ENCODE data around the gene SMIM1.

DNA sequence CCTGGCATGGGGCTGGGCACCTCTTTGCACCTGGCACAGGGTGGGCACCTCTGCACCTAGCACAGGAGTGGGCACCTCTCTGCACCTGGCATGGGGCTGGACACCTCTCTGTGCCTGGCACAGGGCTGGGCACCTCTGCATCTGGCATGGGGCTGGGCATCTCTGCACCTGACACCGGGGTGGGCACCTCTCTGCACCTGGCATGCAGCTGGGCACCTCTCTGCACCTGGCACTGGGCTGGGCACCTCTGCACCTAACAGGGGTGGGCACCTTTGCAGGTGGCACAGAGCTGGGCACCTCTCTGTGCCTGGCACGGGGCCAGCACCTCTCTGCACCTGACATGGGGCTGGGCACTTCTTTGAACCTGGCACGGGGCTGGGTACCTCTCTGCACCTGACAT lies 49.7 kb upstream of the SMIM1 start:
- TF ChIP-seq, protein P1, sequence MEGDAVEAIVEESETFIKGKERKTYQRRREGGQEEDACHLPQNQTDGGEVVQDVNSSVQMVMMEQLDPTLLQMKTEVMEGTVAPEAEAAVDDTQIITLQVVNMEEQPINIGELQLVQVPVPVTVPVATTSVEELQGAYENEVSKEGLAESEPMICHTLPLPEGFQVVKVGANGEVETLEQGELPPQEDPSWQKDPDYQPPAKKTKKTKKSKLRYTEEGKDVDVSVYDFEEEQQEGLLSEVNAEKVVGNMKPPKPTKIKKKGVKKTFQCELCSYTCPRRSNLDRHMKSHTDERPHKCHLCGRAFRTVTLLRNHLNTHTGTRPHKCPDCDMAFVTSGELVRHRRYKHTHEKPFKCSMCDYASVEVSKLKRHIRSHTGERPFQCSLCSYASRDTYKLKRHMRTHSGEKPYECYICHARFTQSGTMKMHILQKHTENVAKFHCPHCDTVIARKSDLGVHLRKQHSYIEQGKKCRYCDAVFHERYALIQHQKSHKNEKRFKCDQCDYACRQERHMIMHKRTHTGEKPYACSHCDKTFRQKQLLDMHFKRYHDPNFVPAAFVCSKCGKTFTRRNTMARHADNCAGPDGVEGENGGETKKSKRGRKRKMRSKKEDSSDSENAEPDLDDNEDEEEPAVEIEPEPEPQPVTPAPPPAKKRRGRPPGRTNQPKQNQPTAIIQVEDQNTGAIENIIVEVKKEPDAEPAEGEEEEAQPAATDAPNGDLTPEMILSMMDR (IDR thresholded peaks at IDR 0.05), result no peak
- no peak for TF ChIP-seq POLR2A (IDR thresholded peaks at IDR 0.05)

Measured in right lobe of liver (tissue), 4 donors.